Kidney (tissue), 14 donors: ENCODE results near the gene GAS6. TPM values are rescaled to one million over a fixed set of nuclear protein-coding genes. Genes with fewer than 3 reads are reported as not detected.

ENCODE experiments used
- DNase-seq, 5 donors: peaks; one replicate each; pipeline ENCODE4 v3.0.0-alpha.2; 2013 to 2020
- FAIRE-seq: peaks from 2 replicates; lab custom pipeline; 2012; peaks lifted over from hg19 to GRCh38; lab: Jason Lieb, UNC
- H3K27ac ChIP-seq, 2 donors: one replicate each; pipeline ENCODE4 v1.7.0; 2013; ENCODE audit warnings: low read depth in 2 of 2, low read length in 2 of 2, inconsistent platforms in 1 of 2
- H3K27me3 ChIP-seq: one replicate; pipeline ENCODE4 v1.7.1; 2013; ENCODE audit warnings: low read length, inconsistent platforms; ENCODE audit not compliant: control insufficient read depth, insufficient read depth
- H3K36me3 ChIP-seq, 3 donors: one replicate each; pipeline versions ENCODE4 v1.7.0 to v1.7.1; 2013; ENCODE audit warnings: low read length in 3 of 3, control low read depth in 1 of 3, inconsistent platforms in 1 of 3; ENCODE audit not compliant: insufficient read depth in 3 of 3, control insufficient read depth in 2 of 3
- H3K4me1 ChIP-seq, 3 donors: one replicate each; pipeline versions ENCODE4 v1.7.0 to v1.7.1; 2013; ENCODE audit warnings: low read length in 3 of 3, inconsistent platforms in 1 of 3, low read depth in 1 of 3; ENCODE audit not compliant: control insufficient read depth in 2 of 3, insufficient read depth in 2 of 3
- H3K4me3 ChIP-seq, 3 donors: one replicate each; pipeline versions ENCODE4 v1.7.0 to v1.8.1; 2013; ENCODE audit warnings: low read length in 3 of 3, control low read depth in 1 of 3, inconsistent platforms in 1 of 3
- H3K9ac ChIP-seq, 3 donors: one replicate each; pipeline versions ENCODE4 v1.7.0 to v1.7.1; 2013; ENCODE audit warnings: low read length in 3 of 3, control low read depth in 1 of 3, inconsistent platforms in 1 of 3
- H3K9me3 ChIP-seq, 3 donors: one replicate each; pipeline versions ENCODE4 v1.7.0 to v1.7.1; 2013; ENCODE audit warnings: low read length in 3 of 3, control low read depth in 1 of 3, inconsistent platforms in 1 of 3; ENCODE audit not compliant: control insufficient read depth in 2 of 3, insufficient read depth in 1 of 3
- CTCF ChIP-seq: IDR thresholded peaks from 3 replicates; pipeline ENCODE4 v1.5.1; 2012; ENCODE audit warnings: mild to moderate bottlenecking, moderate library complexity, borderline replicate concordance; ENCODE audit not compliant: insufficient read depth; ENCODE audit errors: extremely low read depth
- intact Hi-C: fragments of 100-400 bp; cut with DNase I; formaldehyde crosslinking; loops from one replicate; pipeline ENCODE4 v1.11.1; 2022
- polyA plus RNA-seq: library from polyadenylated mRNA; stranded (reverse); fragments of 350-450 nt; fragmentation: Illumina TruSeq; extraction: RNeasy Lipid Tissue Mini Kit (QIAGEN cat#74804); gene quantifications from one replicate; pipeline ENCODE4 v1.2.3, GENCODE V29; 2014; ENCODE audit warnings: low read depth, low replicate concordance; ENCODE audit not compliant: insufficient read depth
- total RNA-seq: library from RNA; stranded (reverse); fragmentation: NEBNext Ultra II Directional; extraction: Animal tissue kit (Norgen Biotek cat#: 25700); gene quantifications from one replicate; pipeline ENCODE4 v1.2.1, GENCODE V29; 2021
- donor health status: control.
- donor health status: control.
- donor health status: control.
- donor health status: control.
- donor health status: control.
- donor health status: DM: yes; HTN: yes; CAD: no.
- donor health status: Normal renal cell carcinoma (clear cell type).

Gene GAS6
- total and polyA plus RNA-seq, 2 donors from 2014 or later, result 83.5 to 135 TPM

- DNase-seq, result peak in 3 of 5 donors; percentile 43 to 68 (median 56)
- intact Hi-C loops, result no loop called here
- H3K27ac ChIP-seq, result no peak overlapping the region
- no peak for TF ChIP-seq CTCF
- peaks cover 0 to 3% (median 0%) of the 10 kb centered on the region in 3 donors for H3K4me1 ChIP-seq
- no peaks in the 10 kb centered on the region for H3K36me3 ChIP-seq
- no peak overlapping the region for H3K9ac ChIP-seq
- H3K9me3 ChIP-seq, result no peaks in the 10 kb centered on the region
- FAIRE-seq, result no peak
- no peaks in the 10 kb centered on the region for H3K27me3 ChIP-seq
- H3K4me3 ChIP-seq, result no peak overlapping the region
Measured at GRCh38 chr13:113907635-113908617, 44.0 kb upstream of the GAS6 start.

GRCh38 chr13:113906571-113906970, 42.7 kb upstream of the GAS6 start:
- no peaks in the 10 kb centered on the region for H3K9me3 ChIP-seq
- peaks cover 0 to 3% (median 0%) of the 10 kb centered on the region in 3 donors for H3K4me1 ChIP-seq
- H3K27me3 ChIP-seq, result no peaks in the 10 kb centered on the region
- DNase-seq, result peak in 1 of 5 donors; percentile 8
- no peak overlapping the region for H3K4me3 ChIP-seq
- intact Hi-C loops, result no loop called here
- H3K27ac ChIP-seq, result no peak overlapping the region
- H3K36me3 ChIP-seq, result no peaks in the 10 kb centered on the region
- no peak for TF ChIP-seq CTCF
- no peak overlapping the region for H3K9ac ChIP-seq
- FAIRE-seq, result no peak

- DNase-seq, result no peak
- no peak overlapping the region for H3K27ac ChIP-seq
- no peak overlapping the region for H3K9ac ChIP-seq
- intact Hi-C loops, result no loop called here
- H3K4me3 ChIP-seq, result no peak overlapping the region
- H3K36me3 ChIP-seq, result no peaks in the 10 kb centered on the region
- peaks cover 0 to 3% (median 0%) of the 10 kb centered on the region in 3 donors for H3K4me1 ChIP-seq
- FAIRE-seq, result no peak
- no peaks in the 10 kb centered on the region for H3K9me3 ChIP-seq
- H3K27me3 ChIP-seq, result no peaks in the 10 kb centered on the region
- no peak for TF ChIP-seq CTCF
Measured at GRCh38 chr13:113905942-113906341, 42.1 kb upstream of the GAS6 start.
